Kidney epithelial cell (primary cell): Measurements from ENCODE around the gene ZNF8. TPM values are rescaled to one million over a fixed set of nuclear protein-coding genes. Genes with fewer than 3 reads are reported as not detected.
"Not testable (repeated sequence)": the region's sequence is repeated elsewhere in the genome, so short reads cannot be mapped to it uniquely, and the experiment has no call there.

Source experiments
- DNase-seq: peaks from one replicate; pipeline ENCODE4 v3.0.0-alpha.2; 2010; ENCODE audit warnings: low read depth
- H3K27me3 ChIP-seq: 2 replicates; pipeline ENCODE4 v1.6.0; 2011; ENCODE audit warnings: low read length; ENCODE audit not compliant: control insufficient read depth, insufficient read depth
- H3K36me3 ChIP-seq: 2 replicates; pipeline ENCODE4 v1.5.1; 2011; ENCODE audit warnings: low read length; ENCODE audit not compliant: control insufficient read depth, insufficient read depth
- H3K4me3 ChIP-seq: 2 replicates; pipeline ENCODE4 v1.5.1; 2011; ENCODE audit warnings: low read depth, mild to moderate bottlenecking, control low read depth, low read length
- CTCF ChIP-seq: IDR thresholded peaks from 2 replicates; pipeline ENCODE4 v1.5.1; 2011; ENCODE audit warnings: mild to moderate bottlenecking, moderate library complexity, low read length, control low read depth, inconsistent platforms; ENCODE audit not compliant: insufficient read depth, poor library complexity, severe bottlenecking
- total RNA-seq: library from RNA; depleted of rRNA; stranded (reverse); fragments of >200 nt; gene quantifications from 2 replicates; pipeline ENCODE4 v1.2.3, GENCODE V29; 2015

Gene ZNF8
- total RNA-seq: 7.1 and 9.4 TPM in 2 replicates

DNA sequence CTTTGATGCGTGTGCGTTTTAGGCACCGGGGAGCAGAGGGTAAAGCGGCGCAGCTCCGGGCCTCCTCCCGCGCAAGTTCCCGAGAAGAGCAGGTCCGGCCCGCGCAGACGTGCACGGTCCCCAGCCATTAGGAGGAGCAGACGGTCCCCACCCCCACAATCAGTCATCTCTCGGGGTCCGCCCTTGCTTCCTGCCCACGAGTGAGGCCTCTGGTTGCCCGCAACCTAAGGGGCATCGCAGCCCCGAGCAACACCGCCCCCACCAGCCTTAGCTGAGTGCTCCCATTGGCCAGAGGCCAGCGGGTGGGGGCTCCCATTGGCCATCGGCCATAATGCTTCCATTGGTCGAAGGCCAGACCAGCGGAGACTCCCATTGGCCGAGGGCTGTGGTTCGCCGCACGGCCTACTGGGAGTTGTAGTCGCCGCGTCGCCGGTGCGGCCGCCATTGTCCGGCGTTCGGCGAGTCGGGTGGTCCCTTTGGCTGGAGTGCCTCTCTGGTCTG, at the start of gene ZNF8:
TSS of gene ZNF8 (plus strand) at position 415 of the 501 bp plus-strand sequence. CDS start 127 bp downstream, outside the sequence.
- Histone ChIP-seq H3K36me3 (no peaks in the 10 kb centered on the region), H3K27me3 (no peaks in the 10 kb centered on the region), H3K4me3 (peak within 1 kb of the TSS; percentile 74)
- TF ChIP-seq CTCF: no peak
- DNase-seq: peak; percentile 92

DNA sequence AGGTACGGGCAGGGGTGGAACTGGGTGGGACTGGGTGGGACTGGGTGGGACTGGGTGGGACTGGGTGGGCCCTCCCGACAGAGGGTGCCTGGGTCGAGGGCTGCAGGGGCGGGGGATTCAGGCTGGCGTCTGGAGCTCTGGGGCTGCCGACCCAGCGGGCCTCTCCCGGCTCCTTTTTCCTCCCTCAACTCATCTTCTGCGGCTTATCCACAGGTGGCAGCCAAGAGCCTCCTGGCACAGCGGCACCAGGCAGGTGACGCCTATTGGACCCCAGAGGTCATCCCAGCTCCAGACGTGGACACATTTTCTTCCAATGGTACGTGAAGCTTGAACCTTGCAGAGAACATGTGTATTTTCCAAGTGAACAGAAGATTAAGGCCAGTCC, 49.5 kb upstream of the ZNF8 start:
- peak overlapping the region; percentile 86 for H3K4me3 ChIP-seq
- no peak for DNase-seq
- H3K27me3 ChIP-seq: no peaks in the 10 kb centered on the region
- H3K36me3 ChIP-seq: peaks cover 8% of the 10 kb centered on the region
- peak; percentile 14 for TF ChIP-seq CTCF

- DNase-seq: no peak
- no peak for TF ChIP-seq CTCF
- Histone ChIP-seq H3K27me3 (no peaks in the 10 kb centered on the region), H3K4me3 (no peak overlapping the region), H3K36me3 (peaks cover 4% of the 10 kb centered on the region)
These were observed 41.4 kb upstream of the ZNF8 start for GRCh38 chr19:58237324-58237723.

- H3K4me3 ChIP-seq: no peak overlapping the region
- DNase-seq: no peak
- TF ChIP-seq CTCF: no peak
- no peaks in the 10 kb centered on the region for H3K27me3 ChIP-seq
- peaks cover 5% of the 10 kb centered on the region for H3K36me3 ChIP-seq
These were observed 35.4 kb upstream of the ZNF8 start for GRCh38 chr19:58243351-58243750.

DNA sequence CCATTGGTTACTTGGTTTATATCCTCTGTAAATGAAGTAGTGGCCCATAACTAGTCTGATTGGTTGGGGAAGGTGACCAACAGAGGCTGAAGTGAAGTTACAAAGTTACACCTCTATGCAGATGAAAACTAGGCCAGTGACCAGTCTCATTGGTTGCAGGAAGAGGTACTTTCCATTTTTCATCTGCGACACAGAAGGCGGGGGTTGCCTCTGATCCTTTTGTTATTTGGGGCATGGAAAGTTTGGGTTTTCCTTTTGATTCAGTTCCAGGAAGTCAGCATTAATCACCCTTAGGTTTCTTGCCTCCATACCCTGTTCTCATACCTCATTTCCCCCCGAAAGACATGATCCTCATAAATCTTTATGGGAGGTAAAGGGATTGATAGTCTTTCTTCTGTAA, 29.9 kb upstream of the ZNF8 start:
- no peak for TF ChIP-seq CTCF
- peaks cover 11% of the 10 kb centered on the region for H3K36me3 ChIP-seq
- no peak overlapping the region for H3K4me3 ChIP-seq
- no peaks in the 10 kb centered on the region for H3K27me3 ChIP-seq
- DNase-seq: no peak

- Histone ChIP-seq H3K36me3 (peaks cover 6% of the 10 kb centered on the region), H3K27me3 (no peaks in the 10 kb centered on the region), H3K4me3 (no peak overlapping the region)
- no peak for DNase-seq
- TF ChIP-seq CTCF: no peak
These were observed 26.6 kb upstream of the ZNF8 start for GRCh38 chr19:58252102-58252685.

GRCh38 chr19:58258259-58258658, 20.5 kb upstream of the ZNF8 start:
- H3K4me3 ChIP-seq, H3K27me3 ChIP-seq, H3K36me3 ChIP-seq, DNase-seq: not testable (repeated sequence)
